ENCODE measurements around the gene COL28A1. TPM values are rescaled to one million over a fixed set of nuclear protein-coding genes. Genes with fewer than 3 reads are reported as not detected.

The COL28A1 gene
- total and polyA plus RNA-seq, 2 of the 13 experiments (the other 11 are each of a cell fraction or from before 2014, with no cell fraction given) = 0.07 to 0.15 TPM

GRCh38 chr7:7416031-7416858 is 119.4 kb downstream of the COL28A1 start:
- BruUV-seq (replicated peaks) = no TSS peak
- 47% methylated on average over 6 of the region's 6 CpGs for WGBS (ENCODE audit: low lambda C conversion rate)
- no peak for TF ChIP-seq STAT5B (CRISPR knock-in tag; IDR thresholded peaks at IDR 0.05)
- no peak for TF ChIP-seq ZNF34 (CRISPR knock-in tag; IDR thresholded peaks at IDR 0.05; ENCODE audit: borderline replicate concordance)
- no peak for TF ChIP-seq SNRNP70 (IDR thresholded peaks at IDR 0.05; ENCODE audit: low read depth, low read length)
- no peak for TF ChIP-seq SP5 (CRISPR knock-in tag; IDR thresholded peaks at IDR 0.05; ENCODE audit: borderline replicate concordance, low read depth)
- TF ChIP-seq KAT7 (CRISPR knock-in tag; IDR thresholded peaks at IDR 0.05; ENCODE audit: borderline replicate concordance) = no peak
- TF ChIP-seq STAG1 (CRISPR knock-in tag; IDR thresholded peaks at IDR 0.05) = no peak
- TF ChIP-seq KAT8 (CRISPR knock-in tag; IDR thresholded peaks at IDR 0.05) = no peak
- no peak for TF ChIP-seq MIER3 (CRISPR knock-in tag; IDR thresholded peaks at IDR 0.05; ENCODE audit: borderline replicate concordance)
- no peak for TF ChIP-seq ZNF296 (CRISPR knock-in tag; conservative IDR thresholded peaks at IDR 0.05)
- no peak for TF ChIP-seq CSRNP2 (CRISPR knock-in tag; conservative IDR thresholded peaks at IDR 0.05; ENCODE audit: low read depth)
- TF ChIP-seq ZNF468 (CRISPR knock-in tag; IDR thresholded peaks at IDR 0.05) = no peak
- TF ChIP-seq GLMP (CRISPR knock-in tag; IDR thresholded peaks at IDR 0.05; ENCODE audit: borderline replicate concordance) = no peak
- no peak for TF ChIP-seq CCAR2 (optimal IDR thresholded peaks at IDR 0.05; ENCODE audit: low read depth, low read length)
- TF ChIP-seq FOXK1 (CRISPR knock-in tag; IDR thresholded peaks at IDR 0.05; ENCODE audit: borderline replicate concordance, low read depth) = no peak
- no peak for TF ChIP-seq GABPB1 (CRISPR knock-in tag; IDR thresholded peaks at IDR 0.05)
- no peak for TF ChIP-seq FOSL2 (CRISPR knock-in tag; IDR thresholded peaks at IDR 0.05)
- no peak for TF ChIP-seq ZNF430 (CRISPR knock-in tag; IDR thresholded peaks at IDR 0.05)
- no peak for TF ChIP-seq ZNF354B (CRISPR knock-in tag; IDR thresholded peaks at IDR 0.05)
- no peak for TF ChIP-seq PRDM4 (CRISPR knock-in tag; IDR thresholded peaks at IDR 0.05; ENCODE audit: borderline replicate concordance)
- Histone ChIP-seq H3K27me3 (ENCODE audit: control insufficient read depth in 1 of 2, insufficient read depth in 2 of 2, low read length in 2 of 2) (no peaks in the 10 kb centered on the region), H3K4me2 (ENCODE audit: low read depth, low read length) (no peak overlapping the region), H3K4me3 (replicated peaks in 1 of 3; ENCODE audit: insufficient read depth in 1 of 3, low read depth in 2 of 3, low read length in 3 of 3) (no peak overlapping the region), H3K36me3 (replicated peaks in 1 of 2; ENCODE audit: control insufficient read depth in 1 of 2, insufficient read depth in 2 of 2, low read length in 2 of 2) (no peaks in the 10 kb centered on the region), H3K27ac (ENCODE audit: extremely low read length, insufficient read depth, low read length) (no peak overlapping the region), H2AFZ (ENCODE audit: low read length) (no peak overlapping the region), H3K9me3 (ENCODE audit: low read length) (no peaks in the 10 kb centered on the region), H3K9ac (ENCODE audit: insufficient read depth, low read depth, low read length) (no peak overlapping the region), H3K4me1 (ENCODE audit: insufficient read depth, low read length) (no peaks in the 10 kb centered on the region), H3K79me2 (ENCODE audit: insufficient read depth, low read length) (no peaks in the 10 kb centered on the region), H4K20me1 (ENCODE audit: insufficient read depth, low read length) (no peaks in the 10 kb centered on the region)
- FAIRE-seq = no peak
- ChIA-PET CTCF (ENCODE audit: low intra/inter-chr PET ratio, low total read pairs) (no interaction called here), POLR2A (no interaction called here)
- intact Hi-C loops (cut with micrococcal nuclease; ENCODE audit: unreplicated experiment) = no loop called here
- DNase-seq (ENCODE audit: low spot score) = no peak
- in situ Hi-C loops (cut with HindIII; ENCODE audit: extremely low pct_ligation_motif_present, low pct_unique_long_range_greater_than_20kb) = no loop called here
- no peak for ATAC-seq

Data from HepG2 (cell line).